CD4-positive, alpha-beta T cell treated with Interleukin-15 for 1 hour (primary cell): Measurements from ENCODE around the gene PDP2.

Experiments
- DNase-seq: peaks from one replicate; pipeline ENCODE4 v3.0.0-alpha.2; 2020

Gene PDP2, protein sequence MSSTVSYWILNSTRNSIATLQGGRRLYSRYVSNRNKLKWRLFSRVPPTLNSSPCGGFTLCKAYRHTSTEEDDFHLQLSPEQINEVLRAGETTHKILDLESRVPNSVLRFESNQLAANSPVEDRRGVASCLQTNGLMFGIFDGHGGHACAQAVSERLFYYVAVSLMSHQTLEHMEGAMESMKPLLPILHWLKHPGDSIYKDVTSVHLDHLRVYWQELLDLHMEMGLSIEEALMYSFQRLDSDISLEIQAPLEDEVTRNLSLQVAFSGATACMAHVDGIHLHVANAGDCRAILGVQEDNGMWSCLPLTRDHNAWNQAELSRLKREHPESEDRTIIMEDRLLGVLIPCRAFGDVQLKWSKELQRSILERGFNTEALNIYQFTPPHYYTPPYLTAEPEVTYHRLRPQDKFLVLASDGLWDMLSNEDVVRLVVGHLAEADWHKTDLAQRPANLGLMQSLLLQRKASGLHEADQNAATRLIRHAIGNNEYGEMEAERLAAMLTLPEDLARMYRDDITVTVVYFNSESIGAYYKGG

DNA sequence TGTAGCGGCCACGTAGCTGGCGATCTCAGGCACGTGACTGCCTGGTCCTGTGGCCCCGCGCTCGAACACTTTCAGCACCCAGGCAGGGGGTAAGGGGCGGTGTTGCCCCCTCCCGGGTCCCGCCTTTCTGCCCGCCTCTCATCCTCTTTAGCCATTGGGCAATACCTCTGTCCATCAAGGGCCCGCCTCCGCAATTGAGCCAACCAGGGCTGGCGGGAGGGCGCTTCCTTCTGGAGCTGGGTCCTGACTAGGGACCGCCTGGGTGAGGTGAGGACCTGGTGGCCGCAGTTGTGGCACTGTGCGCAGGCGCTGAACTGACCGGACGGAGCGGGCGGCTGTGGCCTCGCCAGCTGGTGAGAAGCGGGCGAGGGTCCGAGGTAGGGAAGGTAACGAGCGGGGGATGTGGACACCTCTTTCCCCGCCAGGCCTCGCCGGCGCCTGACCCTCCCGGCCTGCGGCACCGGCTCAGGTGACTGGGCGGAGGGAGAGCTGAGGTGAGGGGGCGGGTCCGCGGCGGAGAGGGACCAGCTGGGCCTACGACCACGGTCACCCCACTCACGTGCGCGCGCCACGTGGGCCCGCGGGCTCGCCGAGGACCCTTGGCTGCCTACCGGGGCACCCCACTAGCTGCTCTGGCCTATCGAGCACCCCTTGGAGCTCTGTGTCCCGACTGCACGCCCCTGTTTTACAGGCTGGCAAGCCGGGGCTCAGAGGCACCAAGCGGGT, at the start of gene PDP2:
TSS of gene PDP2 (plus strand) at position 228 of the 726 bp plus-strand sequence. CDS start 3,770 bp downstream, outside the sequence.
- peak; percentile 90 for DNase-seq

DNA sequence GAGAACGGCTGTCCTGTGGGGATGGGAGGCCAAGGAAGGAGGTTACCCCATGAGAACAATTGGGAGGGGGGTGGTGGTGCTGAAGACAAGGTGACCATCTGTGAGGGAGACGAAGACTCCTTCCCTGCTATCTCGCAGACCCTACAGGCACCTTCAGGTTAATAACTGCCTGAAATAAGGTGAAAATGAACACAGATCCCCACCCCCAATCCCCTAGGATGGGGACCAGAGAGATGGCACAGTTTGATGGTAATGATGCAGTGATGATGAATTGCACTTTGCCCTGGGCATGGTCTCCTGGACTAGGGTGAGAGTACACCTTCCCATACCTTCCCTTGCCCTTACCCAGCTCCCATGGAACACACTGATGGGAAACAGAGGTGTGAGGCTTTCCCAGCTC, 48.1 kb upstream of the PDP2 start:
- no peak for DNase-seq

DNA sequence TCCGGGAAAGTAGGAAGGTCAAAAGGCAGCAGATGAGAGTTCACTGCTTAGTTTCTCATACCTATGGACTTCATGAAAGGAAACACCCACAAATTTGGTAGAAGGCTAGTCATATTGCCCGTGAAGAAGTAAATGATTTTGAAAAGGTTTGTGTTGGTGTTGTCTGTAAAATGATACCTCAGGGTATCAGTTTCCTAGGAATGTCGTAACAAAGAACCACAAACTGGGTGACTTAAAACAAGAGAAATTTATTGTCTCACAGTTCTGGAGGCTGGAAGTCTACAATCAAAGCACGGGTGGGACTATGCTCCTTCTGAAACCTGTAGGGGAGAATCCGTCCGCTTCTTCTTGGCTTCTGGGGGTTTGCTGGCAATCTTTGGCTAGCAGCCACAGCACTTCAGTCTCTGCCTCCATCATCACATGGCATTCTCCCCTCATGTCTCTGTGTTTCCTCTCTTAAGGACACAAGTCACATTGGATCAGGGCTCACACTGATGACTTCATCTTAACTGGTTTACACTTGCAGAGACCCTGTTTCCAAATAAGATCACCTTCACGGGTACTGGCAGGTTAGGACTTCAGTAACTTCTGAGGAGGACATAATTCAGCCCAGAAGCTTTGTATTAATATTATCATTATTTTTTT, 47.5 kb upstream of the PDP2 start:
- DNase-seq = no peak

DNA sequence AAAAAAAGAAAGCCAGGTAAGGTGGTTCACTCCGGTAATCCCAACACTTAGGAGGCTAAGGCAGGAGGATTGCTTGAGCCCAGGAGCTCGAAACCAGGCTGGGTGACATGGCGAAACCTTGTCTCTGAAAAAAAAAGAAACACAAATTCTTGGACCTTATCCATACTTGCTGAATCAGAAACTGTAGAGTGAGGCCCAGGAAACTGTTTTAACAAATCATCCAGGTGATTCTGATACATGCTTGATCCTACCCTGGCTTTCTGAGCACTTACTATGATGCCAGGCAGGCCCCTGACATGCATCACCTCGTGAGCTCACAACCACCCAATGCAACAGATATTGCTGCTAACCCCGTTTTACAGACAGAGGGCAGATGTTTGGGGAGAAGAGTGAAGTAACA, 45.6 kb upstream of the PDP2 start:
- no peak for DNase-seq

DNA sequence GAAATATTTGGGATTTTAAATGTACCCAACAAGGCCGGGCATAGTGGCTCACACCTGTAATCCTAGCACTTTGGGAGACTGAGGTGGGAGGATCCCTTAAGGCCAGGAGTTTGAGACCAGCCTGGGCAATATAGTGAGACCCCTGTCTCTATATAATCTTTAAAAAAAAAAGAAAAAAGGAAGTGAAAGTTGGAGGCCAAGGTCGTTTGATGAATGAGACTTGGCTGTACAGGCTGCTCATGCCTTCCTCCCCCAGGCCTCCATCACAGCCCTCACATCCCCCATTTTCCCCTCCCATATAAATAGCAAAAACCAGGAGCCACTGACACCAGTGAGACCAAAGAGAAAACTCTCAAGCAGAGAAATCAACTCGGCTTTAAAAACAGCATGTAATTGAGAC, 39.4 kb upstream of the PDP2 start:
- DNase-seq = no peak

DNA sequence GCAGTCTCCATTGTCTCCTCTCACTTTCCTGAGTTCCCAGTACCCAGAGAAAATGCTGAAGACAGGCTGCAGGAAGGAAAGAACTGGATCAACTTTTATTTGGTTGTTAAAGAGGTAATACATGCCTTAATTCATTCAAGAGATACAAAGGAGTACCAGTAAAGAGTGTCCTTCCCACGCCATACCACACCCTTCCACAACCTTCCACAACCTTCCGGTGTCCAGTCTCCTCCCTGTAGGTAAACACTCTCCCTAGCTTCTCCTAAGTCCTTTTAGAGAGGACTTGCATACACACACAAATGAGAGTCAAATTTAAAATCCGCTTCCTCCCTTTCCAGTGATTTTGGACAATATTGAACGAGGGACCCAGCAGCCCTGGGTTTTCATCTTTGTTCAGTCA, 38.9 kb upstream of the PDP2 start:
- no peak for DNase-seq

DNA sequence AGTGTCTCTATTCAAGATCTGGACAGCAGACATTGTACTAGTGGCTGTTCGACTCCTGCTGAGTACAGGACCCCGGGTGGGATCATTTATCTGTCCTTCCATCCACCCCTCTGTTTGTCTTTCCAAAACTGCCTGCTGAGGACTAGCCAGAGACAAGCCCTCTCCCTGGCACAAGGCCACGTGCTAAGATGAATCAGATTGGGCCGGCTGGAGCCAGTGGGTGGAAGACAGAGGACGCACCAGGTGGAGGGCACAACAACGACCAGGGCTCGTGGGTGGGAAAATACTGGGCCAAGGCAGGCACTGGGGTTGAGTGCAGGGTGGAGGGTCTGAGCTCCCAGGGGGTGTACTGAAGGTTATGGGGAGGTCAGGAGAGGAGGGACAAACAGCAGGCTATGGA, 37.5 kb upstream of the PDP2 start:
- no peak for DNase-seq

DNA sequence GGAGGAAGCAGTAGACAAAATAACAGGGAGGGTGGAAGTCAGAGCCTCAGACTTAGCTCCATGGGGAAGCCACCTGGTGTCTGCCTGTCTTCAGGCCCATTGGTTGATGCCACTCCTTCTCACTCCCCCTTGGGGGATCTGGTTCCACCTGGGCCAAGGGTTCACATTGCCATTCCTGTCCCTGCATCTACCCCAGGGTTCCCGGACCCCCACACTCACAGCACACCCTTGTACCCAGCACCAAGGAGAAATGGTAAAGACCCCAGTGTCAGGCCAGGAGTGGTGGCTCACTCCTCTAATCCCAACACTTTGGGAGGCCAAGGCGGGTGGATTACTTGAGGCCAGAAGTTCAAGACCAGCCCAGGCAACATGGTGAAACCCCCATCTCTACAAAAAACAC, 37.1 kb upstream of the PDP2 start:
- no peak for DNase-seq

DNA sequence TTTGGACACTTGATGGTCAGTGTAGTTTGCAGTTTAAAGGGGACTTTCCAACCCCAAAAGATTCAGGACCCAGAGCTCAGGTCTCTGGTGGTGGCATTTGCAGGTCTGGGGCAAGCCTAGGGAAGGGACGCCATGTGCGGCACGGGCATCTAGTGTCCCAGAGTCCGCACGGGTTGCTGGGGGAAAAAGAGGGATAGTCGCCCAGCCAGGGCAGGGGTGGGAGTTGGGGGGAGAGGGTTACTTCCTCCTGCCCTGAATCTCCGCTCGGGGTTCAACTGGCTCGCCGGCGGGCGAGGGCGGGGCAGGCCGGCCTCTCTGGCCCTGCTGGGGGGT, 36.3 kb upstream of the PDP2 start:
- no peak for DNase-seq

DNA sequence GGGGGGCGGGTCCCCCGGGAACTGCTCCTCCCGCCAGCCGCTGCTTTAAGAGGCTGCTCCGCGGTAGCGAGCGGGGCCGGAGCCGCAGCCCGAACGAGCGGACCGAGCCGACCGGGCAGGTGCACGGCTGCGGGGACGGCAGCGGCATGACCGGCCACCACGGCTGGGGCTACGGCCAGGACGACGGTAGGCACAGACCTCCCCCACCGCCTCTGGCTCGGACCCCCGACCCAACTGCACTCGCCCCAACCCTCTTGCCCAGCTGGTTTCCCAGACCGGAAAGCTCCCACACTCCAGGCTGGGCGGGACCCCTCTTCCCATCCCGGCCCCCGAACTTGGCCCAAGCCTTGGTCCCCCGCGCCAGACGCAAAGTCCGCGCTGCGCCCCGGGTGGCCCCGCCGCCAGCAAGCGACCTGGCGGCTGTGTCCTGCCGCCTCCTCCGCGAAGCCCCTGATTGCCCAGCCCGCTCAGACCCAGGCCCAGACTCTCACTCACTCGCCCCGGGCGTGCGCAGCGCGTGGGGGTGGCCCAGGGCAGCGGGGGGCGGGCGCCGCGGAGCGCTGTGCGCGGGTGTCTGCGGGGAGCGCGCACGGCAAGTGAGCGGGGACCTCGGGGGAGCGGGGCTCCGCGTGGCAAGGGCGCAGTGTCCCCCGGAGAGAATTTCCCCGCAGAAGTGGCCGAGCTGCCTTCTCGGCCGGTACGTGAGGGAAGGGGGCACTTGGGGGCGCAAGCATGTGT, 35.8 kb upstream of the PDP2 start, which contains the start of gene CA7:
TSS of gene CA7 (plus strand) at position 73 of the 738 bp plus-strand sequence. CDS start at position 147, 74 bp downstream.
- DNase-seq = no peak

DNA sequence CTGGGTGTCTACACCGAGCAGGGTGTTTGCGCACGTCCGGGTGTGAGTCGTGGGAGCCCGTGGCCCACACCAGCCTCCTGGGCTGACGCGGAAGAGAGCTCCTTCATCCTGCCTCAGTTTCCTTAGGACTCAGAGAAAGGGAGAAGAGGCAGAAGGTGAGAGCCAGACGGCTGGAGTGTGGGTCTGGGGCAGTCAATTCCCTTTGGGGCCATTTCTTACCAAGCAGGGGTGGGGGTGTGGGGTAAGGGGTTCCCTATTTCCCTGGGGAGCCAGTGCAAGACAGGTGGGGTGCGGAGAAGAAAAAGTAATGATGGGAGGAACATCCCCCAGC, 35.3 kb upstream of the PDP2 start:
- DNase-seq = no peak

DNA sequence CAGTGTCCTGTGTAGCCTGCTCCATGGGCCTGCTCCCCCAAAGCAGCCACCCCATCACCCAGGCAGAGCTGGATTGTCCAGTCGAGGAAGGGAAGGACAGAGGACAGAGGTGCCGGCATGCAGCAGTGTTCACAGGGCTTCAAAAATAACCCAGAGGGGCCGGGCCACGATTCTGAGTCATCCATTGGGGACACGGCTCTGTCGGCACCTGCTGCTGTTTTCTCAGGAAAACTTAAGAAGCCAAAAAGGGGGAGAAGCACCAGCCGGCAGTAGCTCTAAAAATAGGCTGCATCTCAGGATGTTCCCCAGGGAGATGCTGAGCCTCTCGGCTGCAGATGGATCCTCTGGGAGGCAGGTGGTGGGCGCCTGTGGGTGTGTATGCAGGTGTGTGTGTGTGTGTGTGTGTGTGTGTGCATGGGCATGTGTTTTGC, 34.5 kb upstream of the PDP2 start:
- no peak for DNase-seq

DNA sequence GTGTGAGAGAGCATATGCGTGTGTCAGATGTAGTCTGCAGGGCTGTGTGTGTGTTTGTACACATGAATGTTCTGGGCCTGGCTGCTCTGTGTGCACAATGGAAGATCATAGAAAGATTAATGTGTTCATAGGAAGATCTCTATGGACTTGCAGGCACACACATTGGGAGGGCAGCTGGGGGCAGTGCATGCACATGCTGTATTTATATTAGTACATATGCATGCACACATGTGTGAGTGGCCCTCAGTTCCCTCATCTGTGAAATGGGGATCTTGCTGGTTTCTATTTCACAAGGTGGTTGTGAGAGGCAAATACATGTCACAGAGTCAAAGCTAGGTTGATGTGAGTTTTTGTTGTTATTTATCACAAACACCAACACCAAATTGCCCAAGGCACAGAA, 34.0 kb upstream of the PDP2 start:
- DNase-seq = no peak

DNA sequence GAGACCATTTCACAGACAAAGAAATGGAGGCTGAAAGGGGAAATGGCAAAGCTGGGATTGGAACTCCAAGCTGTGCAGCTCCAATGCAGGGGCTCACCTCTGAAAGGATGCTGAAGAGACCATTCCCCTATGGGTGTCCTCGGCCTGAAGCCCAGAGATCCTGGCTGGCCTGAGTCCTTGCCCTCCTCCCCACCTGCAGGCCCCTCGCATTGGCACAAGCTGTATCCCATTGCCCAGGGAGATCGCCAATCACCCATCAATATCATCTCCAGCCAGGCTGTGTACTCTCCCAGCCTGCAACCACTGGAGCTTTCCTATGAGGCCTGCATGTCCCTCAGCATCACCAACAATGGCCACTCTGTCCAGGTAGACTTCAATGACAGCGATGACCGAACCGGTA, 33.5 kb upstream of the PDP2 start:
- DNase-seq = no peak

DNA sequence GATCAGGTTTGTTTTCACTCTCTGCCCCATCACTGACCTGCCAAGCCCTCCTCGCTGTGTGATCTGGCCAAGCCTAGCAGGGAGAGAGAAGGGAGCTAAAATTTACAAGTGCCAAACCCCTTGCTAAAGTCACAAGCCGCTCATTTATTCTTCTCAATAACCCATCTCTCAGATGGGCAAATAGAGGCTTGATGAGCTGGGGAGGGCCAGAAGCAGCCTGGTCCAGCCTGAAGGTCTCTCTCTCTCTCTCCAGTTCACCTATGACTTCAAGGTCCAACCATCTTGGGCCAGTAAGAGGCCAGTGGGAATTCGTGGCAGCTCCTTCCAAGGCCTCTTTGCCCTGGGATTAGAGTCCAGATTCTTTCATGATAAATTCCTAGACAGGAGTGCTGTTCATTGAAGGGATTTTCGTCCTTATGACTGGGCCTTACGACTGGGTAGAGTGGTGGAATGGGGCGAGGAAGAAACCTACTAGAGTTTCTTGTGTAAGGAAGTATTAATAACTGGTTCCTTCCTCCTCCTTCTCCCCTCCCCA, 32.7 kb upstream of the PDP2 start:
- no peak for DNase-seq

DNA sequence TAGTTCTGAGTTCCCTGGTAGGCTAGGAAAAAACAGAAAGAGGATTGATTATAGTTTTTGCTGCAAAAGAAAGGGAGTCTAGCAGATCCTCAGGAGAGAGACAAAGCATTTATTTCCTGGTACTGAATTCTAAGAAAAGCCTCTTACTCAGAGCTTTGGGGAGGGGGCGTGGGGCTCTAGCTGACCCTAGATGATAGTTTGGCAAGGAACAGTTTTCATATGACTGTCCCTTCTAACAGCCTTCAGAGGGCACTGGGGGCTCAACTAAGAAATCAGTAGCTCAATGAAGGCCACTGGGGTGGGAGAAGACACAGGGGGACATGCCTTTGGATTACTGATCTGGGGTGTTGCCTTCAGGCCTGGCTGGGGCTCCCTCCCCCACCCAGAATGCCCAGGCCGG, 32.1 kb upstream of the PDP2 start:
- DNase-seq = no peak

DNA sequence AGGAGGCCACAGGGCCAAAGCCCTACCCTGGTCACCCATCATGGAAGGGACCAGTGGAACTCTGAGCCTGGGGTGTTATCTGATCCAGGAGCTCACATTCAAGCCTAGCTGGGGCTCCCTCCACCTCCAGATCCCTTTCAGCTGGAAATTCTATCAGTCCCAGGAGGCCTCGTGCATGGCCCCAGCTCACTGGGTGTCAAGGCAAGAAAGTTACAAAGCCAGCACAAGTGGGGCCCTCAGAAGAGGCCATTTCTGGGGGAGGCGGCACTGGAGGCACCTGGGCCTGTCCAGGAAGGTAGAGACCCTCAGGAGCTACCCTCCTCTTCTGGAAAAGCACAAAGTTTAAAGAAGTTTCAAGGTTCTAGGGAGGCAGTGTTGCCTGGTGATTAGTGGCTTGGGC, 31.3 kb upstream of the PDP2 start:
- no peak for DNase-seq

DNA sequence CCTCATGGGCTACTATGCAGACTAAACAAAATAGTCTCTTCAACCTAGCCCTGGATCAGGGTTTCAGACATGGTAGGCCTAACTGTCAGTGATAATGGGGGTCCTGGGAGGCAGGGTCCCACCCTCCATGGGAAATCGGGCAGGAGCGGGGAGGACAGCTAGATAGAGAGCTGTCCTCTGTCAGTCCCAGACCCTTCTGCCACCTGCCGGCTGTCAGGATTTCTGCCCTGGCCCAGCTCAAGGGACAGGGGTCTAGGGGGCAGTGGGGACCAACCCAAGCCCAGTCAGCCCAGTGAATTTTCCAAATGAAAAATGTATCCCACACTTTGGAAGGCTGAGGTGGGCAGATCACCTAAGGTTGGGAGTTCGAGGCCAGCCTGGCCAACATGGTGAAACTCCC, 30.8 kb upstream of the PDP2 start:
- DNase-seq = no peak

DNA sequence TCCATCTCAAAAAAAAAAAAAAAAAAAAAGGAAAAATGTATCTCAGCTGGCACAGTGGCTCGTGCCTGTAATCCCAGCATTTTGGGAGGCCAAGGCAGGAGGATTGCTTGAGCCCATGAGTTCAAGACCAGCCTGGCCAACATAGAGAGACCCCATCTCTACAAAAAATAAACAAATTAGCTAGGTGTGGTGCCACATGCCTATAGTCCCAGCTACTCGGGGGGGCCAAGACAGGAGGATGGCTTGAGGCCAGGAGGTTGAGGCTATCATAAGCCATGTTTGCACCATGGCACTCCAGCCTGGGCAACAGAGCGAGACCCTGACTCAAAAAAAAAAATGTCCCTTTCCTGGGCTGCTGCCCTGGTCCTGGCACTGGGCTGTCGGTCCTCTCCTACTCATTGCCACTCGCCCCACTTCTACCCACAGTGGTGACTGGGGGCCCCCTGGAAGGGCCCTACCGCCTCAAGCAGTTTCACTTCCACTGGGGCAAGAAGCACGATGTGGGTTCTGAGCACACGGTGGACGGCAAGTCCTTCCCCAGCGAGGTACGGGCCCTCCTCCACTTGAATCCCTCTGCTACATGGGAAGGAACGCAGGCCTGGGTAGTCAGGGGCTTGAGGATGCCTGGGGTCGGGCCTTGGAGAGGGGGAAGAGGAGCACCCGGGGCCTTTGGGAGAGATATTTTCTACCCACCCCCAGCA, 30.1 kb upstream of the PDP2 start:
- no peak for DNase-seq

DNA sequence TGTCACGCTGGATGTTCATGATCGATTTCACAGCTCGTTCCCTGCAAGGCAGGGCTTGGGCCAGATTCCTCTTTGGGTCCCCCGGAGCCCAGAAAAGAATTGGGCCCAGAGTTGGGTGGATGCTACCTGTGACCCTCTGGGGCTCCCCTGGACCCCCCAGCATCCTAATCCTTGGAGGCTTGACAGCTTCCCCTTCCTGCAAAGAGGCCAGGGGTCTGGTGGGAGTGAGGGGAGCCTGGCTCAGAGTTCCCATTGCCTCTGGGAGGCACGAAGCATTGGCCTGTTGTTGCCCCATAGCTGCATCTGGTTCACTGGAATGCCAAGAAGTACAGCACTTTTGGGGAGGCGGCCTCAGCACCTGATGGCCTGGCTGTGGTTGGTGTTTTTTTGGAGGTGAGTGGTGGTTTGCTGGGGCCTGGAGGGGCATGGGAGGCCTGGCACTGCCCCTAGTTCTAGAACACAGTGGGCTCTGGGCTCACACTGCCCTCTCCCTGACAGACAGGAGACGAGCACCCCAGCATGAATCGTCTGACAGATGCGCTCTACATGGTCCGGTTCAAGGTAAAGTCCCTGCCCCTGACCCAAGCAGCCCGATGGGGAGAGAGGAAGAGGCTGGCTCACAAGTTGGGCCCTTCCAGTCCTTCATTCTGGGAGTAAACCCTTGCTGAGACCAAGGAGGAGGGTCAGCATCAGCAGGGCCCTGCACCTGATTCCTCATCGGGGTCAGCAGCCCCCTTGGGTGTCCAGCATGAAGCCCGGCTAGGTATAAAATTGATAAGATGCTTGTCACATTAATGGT, 28.9 kb upstream of the PDP2 start:
- DNase-seq = no peak
